ENCODE measurements around the gene CDC34. TPM values are rescaled to one million over a fixed set of nuclear protein-coding genes. Genes with fewer than 3 reads are reported as not detected.
A peak's percentile ranks its signal among the peaks of the same experiment; 100 is the strongest.

CDC34 gene
- total RNA-seq, 1 experiment from 2014 or later = 112 TPM

GRCh38 chr19:543910-544608 is 12.5 kb downstream of the CDC34 start, which contains the start of gene GZMM:
TSS of gene GZMM (plus strand) at chr19:544053. CDS start at chr19:544072, 19 bp downstream.
- no peaks in the 10 kb centered on the region for H3K23me2 ChIP-seq (ENCODE audit: insufficient read length, low read depth, low read length, poor library complexity, severe bottlenecking)
- H3K4me2 ChIP-seq (ENCODE audit: insufficient read depth, insufficient read length, low read length) = no peak within 1 kb of the TSS
- no peak within 1 kb of the TSS for H2BK20ac ChIP-seq (ENCODE audit: low read depth, low read length, poor library complexity, severe bottlenecking)
- H3K79me1 ChIP-seq (ENCODE audit: insufficient read depth, low read depth, low read length, poor library complexity, severe bottlenecking) = no peaks in the 10 kb centered on the region
- Mint-ChIP-seq H3K4me1 (peaks cover 0 to 2% of the 10 kb centered on the region in 2 experiments; a peak in 2 of 4 replicates), H3K4me3 (peak within 1 kb of the TSS in 1 of 2 experiments; percentile 54; a peak in 1 of 5 replicates), H3K9me3 (no peaks in the 10 kb centered on the region; a peak in 1 of 5 replicates), H3K27ac (peak within 1 kb of the TSS in 2 of 3 experiments; percentile 25 to 85; a peak in 2 of 7 replicates), H3K36me3 (ENCODE audit: insufficient read depth in 1 of 3, low read depth in 3 of 3) (peaks cover 0 to 15% (median 7%) of the 10 kb centered on the region in 3 experiments; a peak in 5 of 7 replicates), H3K27me3 (ENCODE audit: low read depth) (peaks cover 12% of the 10 kb centered on the region)
- no peak within 1 kb of the TSS for H4K5ac ChIP-seq (ENCODE audit: insufficient read length, low read depth, low read length)
- H3K9me3 ChIP-seq (ENCODE audit: control insufficient read depth, low read depth, low read length) = no peaks in the 10 kb centered on the region
- H2BK120ac ChIP-seq (ENCODE audit: low read depth, low read length, poor library complexity, severe bottlenecking) = no peak within 1 kb of the TSS
- WGBS (ENCODE audit: extremely low coverage, insufficient read length, low lambda C conversion rate) = no CpG with 5 or more reads among the region's 31 CpGs
- no peaks in the 10 kb centered on the region for H3K27me3 ChIP-seq (ENCODE audit: insufficient read depth, low read length)
- H2AFZ ChIP-seq (ENCODE audit: low read length) = no peak within 1 kb of the TSS
- H4K91ac ChIP-seq (ENCODE audit: insufficient read length, low read depth, low read length) = no peak within 1 kb of the TSS
- H4K8ac ChIP-seq (replicated peaks; ENCODE audit: insufficient read length, low read depth, low read length) = no peak within 1 kb of the TSS
- no peaks in the 10 kb centered on the region for H3K79me2 ChIP-seq (ENCODE audit: insufficient read depth, low read length)
- H3K4ac ChIP-seq (ENCODE audit: low read depth, low read length) = no peak within 1 kb of the TSS
- H3K23ac ChIP-seq (ENCODE audit: insufficient read length, low read depth, low read length) = no peak within 1 kb of the TSS
- no peak within 1 kb of the TSS for H2BK12ac ChIP-seq (ENCODE audit: insufficient read length, low read depth, low read length)
- H3T11ph ChIP-seq (ENCODE audit: low read length) = no peak within 1 kb of the TSS
- no peak within 1 kb of the TSS for H2BK15ac ChIP-seq (ENCODE audit: low read depth, low read length)
- no peak within 1 kb of the TSS for H2BK5ac ChIP-seq (ENCODE audit: insufficient read length, low read length)
- peak; percentile 23 for DNase-seq
- H3K56ac ChIP-seq (ENCODE audit: insufficient read length, low read depth, low read length) = no peak within 1 kb of the TSS
- H3K27ac ChIP-seq (ENCODE audit: insufficient read length, low read depth, low read length) = no peak within 1 kb of the TSS
- no peaks in the 10 kb centered on the region for H4K20me1 ChIP-seq (ENCODE audit: control insufficient read depth, insufficient read depth, insufficient read length)
- H2AK5ac ChIP-seq (ENCODE audit: insufficient read length, low read length) = no peak within 1 kb of the TSS
- H3K18ac ChIP-seq (ENCODE audit: insufficient read length, low read depth, low read length) = no peak within 1 kb of the TSS
- TF ChIP-seq, protein P1, sequence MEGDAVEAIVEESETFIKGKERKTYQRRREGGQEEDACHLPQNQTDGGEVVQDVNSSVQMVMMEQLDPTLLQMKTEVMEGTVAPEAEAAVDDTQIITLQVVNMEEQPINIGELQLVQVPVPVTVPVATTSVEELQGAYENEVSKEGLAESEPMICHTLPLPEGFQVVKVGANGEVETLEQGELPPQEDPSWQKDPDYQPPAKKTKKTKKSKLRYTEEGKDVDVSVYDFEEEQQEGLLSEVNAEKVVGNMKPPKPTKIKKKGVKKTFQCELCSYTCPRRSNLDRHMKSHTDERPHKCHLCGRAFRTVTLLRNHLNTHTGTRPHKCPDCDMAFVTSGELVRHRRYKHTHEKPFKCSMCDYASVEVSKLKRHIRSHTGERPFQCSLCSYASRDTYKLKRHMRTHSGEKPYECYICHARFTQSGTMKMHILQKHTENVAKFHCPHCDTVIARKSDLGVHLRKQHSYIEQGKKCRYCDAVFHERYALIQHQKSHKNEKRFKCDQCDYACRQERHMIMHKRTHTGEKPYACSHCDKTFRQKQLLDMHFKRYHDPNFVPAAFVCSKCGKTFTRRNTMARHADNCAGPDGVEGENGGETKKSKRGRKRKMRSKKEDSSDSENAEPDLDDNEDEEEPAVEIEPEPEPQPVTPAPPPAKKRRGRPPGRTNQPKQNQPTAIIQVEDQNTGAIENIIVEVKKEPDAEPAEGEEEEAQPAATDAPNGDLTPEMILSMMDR (conservative IDR thresholded peaks at IDR 0.05) = no peak
- H3K4me1 ChIP-seq (ENCODE audit: insufficient read depth, low read length) = no peaks in the 10 kb centered on the region
- H3K14ac ChIP-seq (ENCODE audit: insufficient read depth, low read length) = no peak within 1 kb of the TSS
- no peak within 1 kb of the TSS for H3K9ac ChIP-seq (ENCODE audit: extremely low read depth, insufficient read length, low read length)

All from H9 (cell line).